NCI-H2171 (cell line): ENCODE measurements around the gene IGSF6.
"Not testable (repeated sequence)": the region's sequence is repeated elsewhere in the genome, so short reads cannot be mapped to it uniquely, and the experiment has no call there.

Experiments
- DNase-seq: peaks from one replicate; lab custom pipeline; 2025; lab: John Stamatoyannopoulos, UW

IGSF6 gene

GRCh38 chr16:21628772-21629171 lies 23.6 kb downstream of the IGSF6 start:
- no peak for DNase-seq

GRCh38 chr16:21628121-21628726 lies 24.2 kb downstream of the IGSF6 start:
- no peak for DNase-seq

DNA sequence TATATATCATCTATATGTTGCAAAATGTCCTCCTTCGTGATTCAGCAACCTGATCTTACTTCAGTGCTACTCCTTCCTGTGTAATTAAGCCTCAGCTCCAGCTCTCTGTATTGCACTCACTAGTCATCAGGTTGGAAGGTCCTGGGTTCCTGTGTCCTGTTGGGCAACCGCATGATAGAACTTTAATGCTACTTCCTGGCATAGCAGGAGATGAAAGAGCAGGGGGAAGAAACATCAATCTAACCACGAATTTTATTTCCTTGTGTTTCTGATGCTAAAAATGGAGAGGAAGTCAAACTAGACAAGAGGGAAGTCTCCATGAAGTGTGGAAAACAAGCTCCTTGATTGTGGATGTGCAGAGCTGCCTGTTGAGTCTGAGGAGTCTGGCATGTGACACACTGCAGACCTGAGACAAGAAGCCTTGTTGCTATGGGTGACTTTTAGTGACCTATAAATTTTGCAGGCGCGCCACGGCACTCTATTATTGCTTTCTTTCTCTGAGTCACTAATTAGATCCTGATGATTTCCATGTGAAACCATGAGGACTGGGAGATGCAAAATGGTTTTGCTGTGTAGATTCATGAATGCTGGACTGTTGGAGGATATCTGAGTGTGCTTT lies 25.6 kb downstream of the IGSF6 start:
- no peak for DNase-seq

DNA sequence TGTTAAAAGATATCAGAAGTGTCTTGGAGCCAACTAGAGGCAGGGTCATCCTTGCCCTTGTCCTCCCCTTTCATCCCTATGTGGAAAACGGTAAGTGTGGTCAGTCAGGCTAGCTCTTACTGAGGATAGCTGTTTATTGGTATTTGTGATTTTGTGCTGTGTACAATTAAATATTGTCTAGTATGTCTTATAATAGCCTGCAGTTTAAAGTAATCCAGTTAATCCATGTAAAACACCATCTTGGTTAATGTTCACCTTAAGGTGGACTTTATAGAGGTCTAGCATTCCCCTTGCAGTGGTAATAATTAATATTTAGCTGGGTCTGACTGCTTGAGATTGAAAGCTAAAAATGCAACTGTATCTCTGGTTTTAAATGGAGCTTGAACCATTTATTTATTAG lies 27.4 kb downstream of the IGSF6 start:
- no peak for DNase-seq

GRCh38 chr16:21622545-21622944 lies 29.9 kb downstream of the IGSF6 start:
- DNase-seq, result no peak

DNA sequence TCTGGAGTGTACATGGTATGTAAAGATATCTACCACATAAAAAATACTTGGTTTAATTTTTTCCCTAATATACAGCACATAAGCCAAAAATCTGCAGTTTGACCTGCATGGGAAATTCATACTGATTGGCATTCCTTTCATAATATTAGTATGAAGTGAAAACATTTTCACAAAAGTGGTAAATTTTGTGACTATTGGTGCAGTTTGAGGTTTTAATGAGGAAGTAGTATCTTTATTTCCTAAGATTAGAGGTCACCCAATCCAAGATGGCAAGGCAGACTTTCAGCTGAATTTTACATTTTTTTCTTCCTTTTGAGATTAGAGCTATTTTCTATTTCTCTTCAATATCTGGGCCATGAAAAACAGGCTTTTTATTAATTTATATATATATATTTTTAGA lies 31.8 kb downstream of the IGSF6 start:
- DNase-seq, result no peak

DNA sequence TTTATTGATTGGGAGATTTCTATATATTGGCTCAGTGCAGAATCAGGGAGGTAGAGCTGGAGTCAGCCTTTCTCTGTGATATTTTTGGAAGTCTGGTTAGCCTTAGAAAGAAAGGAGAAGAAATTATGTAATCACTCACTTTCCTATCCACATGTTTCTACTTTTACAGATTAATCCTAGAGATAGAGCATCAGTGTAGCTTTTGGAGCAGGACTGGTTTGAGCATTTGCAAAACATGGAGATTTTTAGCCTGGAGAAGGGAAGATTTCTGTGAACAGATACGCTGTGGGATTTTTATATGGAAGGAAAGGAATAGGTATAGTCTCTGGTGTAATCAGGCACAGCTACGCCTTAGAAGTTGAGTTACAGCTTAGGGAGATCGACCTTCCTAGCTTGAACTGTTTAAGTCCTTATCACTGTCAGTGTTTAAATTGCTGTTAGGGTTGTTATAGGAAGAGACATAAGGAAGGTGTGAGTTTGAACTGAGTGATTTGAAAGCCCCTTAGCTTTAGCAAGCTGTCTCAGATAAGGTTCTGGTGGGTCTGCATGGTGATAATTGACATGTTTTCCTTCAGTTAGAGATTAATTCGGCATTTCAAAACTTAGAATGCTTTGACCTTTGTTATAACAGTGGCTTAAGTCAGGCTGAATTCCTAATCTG lies 32.5 kb downstream of the IGSF6 start:
- no peak for DNase-seq

DNA sequence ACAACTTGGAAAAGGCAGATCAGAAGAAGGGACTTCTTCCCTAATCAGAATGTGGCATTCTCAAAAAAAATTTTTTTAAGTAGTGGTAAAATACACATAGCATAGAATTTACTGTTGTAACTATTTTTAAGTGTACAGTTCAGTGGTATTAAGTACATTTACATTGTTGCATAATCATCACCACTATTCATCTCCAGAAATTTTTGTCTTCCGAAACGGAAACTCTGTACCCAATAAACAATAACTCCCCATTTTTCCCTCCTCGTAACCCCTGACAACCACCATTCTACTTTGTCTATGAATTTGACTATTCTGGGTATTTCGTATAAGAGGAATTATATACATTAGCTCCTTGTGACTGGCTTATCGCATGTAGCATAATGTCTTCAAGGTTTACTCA lies 34.1 kb downstream of the IGSF6 start:
- no peak for DNase-seq

DNA sequence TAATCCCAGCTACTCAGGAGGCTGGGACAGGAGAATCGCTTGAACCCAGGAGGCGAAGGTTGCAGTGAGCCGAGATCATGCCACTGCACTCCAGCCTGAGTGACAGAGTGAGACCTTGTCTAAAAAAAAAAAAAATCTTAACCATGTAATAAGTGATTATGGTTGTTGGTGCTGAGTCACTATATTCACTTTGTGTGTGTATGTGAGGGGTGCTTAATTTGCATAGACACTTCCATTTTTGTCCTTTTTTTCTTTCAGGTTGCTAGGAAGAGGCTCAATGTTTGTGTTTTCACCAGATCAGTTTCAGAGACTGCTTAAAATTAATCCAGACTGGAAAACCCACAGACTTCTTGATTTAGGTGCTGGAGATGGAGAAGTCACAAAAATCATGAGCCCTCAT lies 34.8 kb downstream of the IGSF6 start:
- DNase-seq, result no peak

GRCh38 chr16:21614896-21615295 lies 37.5 kb downstream of the IGSF6 start:
- DNase-seq, result no peak

DNA sequence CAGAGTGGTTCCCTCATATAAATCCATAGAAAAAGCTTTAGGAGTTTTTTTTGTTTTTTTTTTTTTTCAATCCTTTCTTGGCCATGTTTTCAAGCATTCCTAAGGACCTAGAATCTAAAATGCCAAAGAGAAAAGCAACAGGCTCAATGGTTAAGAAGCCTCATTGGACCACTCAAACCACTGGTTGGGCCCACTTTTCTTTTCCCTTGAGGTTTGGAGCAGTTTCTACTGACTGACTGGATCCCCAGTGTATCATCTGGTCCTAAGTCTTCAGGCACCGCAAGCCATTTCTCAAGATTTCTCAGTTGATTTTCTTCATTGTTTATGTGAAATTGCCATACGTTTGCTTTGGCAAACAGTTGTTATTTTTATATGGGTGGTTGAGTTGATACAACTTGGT lies 38.6 kb downstream of the IGSF6 start:
- DNase-seq, result no peak

DNA sequence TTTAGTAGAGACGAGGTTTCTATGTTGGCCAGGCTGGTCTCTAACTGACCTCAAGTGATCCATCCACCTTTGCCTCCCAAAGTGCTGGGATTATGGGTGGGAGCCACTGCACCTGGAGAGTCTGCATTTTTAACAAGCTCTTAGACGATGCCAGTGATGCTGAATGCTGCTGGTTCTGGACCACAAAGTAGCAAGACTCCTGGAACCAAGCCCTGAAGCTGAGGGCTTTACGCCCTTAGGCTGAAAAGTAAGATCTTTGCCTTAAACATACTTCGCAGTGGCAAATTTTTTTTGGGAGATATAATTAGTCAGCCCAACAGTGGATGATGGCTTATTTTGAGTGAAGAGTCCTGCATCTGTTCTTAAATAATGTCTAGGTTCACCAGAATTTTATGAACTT lies 39.0 kb downstream of the IGSF6 start:
- DNase-seq, result no peak

DNA sequence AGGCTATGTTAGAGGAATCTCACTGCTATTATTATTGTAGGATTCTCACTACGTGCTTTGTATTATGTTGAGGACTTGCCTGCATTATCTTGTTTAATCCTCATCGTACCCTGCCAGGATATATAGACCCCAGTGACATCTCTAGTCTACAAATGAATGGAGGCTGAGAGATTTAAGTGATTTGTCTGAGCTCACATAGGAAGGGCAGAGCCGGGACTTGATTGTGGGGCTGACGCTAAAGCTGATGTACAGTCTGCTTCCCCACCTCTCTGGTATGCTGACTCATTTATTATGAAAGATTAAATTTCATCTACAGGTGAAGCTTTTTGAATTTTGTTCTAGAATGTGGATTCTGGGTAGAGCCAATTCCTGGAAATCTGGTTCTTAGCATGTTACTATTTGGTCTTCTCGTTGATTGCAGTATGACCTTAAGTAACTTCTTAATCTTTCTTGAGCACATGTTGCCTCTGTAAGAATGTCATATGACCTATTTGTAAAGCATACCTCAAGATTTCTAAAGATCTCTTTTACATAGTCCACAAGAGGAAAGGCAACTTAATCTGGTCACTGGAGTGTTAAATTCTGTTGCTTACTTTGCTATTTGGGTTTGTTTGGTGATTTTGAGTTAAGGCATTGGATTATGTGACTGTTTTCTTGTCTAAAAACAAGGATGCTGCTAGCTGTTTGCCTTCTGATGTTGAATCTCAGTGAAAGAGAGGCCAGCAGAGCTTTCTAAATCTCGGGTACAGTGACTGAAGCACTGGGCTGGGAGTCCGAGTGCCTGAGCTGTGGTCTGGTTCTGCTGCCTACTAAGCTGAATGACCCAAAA lies 40.6 kb downstream of the IGSF6 start:
- DNase-seq, result no peak

DNA sequence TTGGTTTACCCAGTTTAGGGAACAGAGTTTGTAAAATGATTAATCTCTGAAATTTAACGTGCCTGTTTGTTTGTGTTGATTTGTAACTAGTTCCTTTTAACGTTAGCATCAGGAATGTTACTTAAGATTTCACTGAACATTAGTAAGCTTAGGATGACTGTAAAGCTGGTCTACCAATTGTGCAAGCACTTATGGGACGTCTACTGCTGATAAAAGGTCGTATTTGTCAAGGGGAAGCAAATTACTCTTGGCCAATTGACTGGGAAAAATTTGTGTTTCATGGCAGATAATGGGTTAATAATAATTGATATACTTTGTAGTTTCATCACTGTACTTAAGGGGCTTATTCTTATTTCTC lies 41.2 kb downstream of the IGSF6 start:
- no peak for DNase-seq

DNA sequence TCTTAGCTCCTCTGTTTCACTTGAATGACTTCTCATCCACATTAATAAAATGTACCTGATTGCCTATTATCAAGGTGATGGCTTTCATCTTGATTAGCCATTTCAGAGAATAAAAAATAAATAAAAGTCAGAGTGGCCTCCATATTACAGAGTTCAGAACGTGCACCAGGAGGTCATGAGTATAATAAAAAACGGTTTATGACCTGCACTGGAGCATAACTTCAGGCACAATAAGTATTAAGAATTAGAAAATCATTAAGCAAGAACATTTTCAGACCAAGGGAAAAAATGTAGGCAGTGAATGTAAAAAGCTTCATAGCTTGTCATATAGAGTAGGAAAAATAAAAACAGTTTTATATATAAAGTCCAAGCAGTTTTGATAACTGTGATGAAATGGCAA lies 41.6 kb downstream of the IGSF6 start:
- no peak for DNase-seq

GRCh38 chr16:21610006-21610544 lies 42.3 kb downstream of the IGSF6 start:
- no peak for DNase-seq

DNA sequence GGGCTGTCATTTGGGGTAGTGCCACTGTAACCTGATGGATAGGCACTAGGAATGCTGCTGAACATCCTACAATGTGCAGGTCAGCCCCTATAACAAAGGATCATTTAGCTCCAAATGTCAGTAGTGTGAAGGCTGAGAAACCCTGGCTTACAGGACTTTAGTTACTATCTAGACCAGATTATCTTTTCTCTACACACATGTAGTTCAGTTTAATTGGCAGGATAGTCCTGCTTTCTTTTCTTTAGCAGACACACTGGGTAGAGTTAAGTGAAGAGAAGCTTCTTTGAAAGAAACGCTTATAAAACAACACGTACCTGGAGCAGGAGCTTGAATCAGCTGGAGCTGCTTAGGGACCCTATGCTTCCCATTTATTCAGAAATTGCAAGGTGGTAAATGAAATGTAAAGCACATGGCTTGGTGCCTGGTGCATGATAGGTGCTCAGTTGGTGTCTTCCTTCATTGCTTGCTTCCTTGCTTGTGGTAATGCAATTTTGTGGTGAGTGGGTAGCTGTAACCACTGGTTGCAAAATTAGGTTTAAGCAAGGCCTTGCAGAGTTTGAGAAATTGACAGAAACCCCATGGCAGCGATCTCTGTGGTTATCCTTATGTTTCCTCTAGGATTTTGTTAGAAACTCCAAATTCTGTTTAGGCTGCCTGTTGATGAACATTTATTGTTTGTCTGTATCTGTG lies 43.6 kb downstream of the IGSF6 start:
- no peak for DNase-seq

GRCh38 chr16:21605848-21606247 lies 46.6 kb downstream of the IGSF6 start:
- DNase-seq, result not testable (repeated sequence)

- no peak for DNase-seq
Observed at GRCh38 chr16:21603928-21604327, 48.5 kb downstream of the IGSF6 start.

GRCh38 chr16:21602785-21603184 lies 49.6 kb downstream of the IGSF6 start:
- DNase-seq, result no peak

DNA sequence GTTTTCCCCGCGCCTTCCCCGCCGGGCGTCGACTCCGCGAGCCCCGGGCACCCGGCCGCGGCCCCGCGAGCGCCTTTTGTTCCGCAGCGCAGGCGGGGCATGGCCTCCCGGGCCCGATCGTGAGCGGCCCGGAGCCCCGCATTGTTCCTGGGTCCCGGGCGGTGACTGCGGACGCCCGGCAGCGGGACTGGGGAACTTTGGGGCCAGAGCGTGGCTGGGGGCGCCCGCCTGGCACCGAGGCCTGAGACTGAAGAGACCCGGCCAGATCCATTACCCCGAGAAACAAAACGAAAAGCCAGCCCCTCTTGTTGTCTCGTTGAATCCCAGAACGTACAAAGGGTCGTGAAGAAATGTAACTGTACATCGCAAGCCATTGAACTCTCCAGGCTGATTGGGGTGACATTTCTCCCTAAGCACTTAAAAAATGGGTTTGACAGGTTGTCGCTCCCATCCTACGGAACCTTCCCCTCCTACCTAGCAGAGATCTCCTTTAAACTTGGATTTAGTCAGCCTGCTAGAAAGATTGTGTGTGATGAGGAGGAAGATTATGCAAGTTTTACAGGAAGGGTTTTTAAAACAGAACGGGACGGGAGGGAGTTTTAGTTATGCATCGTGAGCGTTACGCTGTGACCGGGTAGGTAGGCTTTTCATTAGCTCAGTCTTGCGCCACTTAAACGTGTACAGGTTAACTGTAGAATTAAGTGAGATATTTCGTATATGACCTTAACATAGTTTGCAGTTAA lies 52.2 kb downstream of the IGSF6 start:
- no peak for DNase-seq
